NCI-H1930 (cell line): ENCODE measurements around the gene RASA4.
"Not testable (repeated sequence)": the region's sequence is repeated elsewhere in the genome, so short reads cannot be mapped to it uniquely, and the experiment has no call there.

Experiments used
- DNase-seq, 2 experiments: peaks; one replicate each; lab custom pipeline; 2025; lab: John Stamatoyannopoulos, UW

RASA4 gene

DNA sequence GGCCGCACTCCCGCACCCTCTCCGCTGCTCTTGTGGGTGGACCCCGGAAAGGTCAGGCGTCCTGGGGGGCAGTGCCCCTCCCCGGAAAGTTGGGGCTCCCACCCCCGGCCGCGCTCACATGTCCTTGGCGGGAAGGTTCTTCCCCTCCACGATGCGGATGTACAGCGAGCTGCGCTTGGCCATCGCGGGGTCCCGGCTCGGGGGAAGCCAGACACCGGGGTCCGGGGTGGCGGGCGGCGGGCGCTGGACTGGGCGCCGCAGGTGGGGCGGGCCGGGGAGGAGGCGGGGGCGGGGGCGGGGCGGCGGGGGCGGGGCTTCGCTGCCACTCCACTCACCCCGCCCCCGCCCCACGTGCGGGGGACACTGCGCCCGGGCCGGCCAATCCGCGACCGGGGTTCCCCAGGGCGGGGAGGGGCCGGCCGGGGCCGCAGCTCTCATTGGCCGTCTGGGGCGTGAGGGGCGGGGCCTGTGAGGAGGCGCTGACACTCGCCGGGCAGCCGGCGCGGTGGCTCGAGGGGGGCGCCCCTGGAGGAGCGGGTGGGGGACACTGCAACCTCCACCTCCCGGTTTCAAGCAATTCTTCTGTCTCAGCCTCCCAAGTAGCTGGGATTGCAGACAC, at the start of gene RASA4:
RASA4 (minus strand) TSS at position 250 of the 619 bp plus-strand sequence; CDS start at position 183, 67 bp downstream.
- DNase-seq = not testable (repeated sequence)

DNA sequence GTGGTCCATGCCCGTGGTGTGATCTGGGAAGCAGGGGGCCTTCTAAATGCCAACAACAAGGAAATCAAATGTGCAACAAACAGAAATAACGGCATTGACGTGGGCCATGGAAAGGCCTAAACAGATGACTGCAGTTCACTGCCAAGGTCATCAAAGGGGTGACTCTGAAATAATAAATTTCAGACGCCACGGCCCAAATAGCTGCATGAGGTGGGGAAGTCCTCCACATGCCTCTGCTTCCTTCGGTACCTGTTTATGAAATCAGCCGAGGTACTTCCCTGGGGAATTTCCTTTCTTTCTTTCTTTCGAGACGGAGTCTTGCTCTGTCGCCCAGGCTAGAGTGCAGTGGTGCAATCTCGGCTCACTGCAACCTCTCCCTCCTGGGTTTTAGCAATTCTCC, 48.2 kb upstream of the RASA4 start:
- DNase-seq = not testable (repeated sequence)

DNA sequence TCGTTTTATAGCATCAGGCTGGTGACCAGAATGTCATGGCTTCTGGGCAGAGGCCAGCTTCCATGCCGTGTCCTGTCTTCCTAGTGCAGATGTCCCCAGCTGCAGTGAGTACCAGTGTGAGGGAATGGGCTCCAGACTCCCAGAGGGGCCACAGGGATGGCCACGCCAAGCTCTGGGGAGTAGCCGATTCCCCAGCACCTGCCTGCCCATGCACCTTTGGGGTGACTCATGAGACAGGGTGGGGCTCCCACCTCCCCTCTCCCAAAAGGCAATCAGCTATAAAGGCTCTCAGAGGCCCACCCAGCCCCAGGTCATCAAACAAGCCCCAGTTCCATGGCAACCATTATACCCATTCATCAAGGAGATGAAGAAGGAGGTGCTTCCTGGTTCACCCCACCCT, 33.4 kb upstream of the RASA4 start, which contains the start of gene SPDYE2B:
SPDYE2B (plus strand) TSS at position 396 of the 400 bp plus-strand sequence. CDS start 2,030 bp downstream, outside the sequence.
- not testable (repeated sequence) for DNase-seq

DNA sequence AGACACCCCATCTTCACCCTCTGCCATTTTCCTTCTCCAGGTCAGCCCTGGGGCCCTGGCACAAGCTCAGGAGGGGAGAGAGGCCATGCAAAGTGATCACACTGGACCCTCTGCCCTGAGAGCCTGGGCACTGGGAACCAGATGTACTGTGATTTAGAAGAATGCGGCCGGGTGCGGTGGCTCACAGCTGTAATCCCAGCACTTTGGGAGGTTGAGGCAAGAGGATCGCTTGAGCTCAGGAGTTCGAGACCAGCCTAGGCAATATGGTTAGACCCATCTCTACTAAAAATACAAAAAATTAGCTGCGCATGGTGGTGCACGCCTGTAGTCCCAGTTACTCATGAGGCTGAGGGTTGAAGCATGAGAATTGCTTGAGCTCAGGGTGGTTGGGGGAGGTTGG, 31.3 kb upstream of the RASA4 start:
- DNase-seq = not testable (repeated sequence)

DNA sequence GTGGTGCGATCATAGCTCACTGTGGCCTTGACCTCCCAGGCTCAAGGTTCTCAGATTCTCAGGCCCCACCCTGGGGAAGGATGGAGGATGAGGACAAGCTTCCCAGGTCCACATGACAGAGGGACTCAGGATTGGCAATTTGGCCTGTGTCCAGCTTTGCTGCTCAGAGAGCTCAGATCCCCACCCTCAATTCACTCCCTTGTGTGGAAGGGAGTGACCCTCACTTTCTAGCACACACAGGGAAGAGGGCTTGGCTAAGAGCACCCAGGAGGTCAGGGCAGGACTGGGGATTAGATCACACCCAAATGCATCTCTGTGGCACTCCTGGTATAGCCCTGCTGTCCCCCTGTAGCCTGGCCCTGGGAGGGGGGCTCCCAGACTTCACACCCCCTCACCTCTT, 26.8 kb upstream of the RASA4 start:
- DNase-seq = not testable (repeated sequence)

DNA sequence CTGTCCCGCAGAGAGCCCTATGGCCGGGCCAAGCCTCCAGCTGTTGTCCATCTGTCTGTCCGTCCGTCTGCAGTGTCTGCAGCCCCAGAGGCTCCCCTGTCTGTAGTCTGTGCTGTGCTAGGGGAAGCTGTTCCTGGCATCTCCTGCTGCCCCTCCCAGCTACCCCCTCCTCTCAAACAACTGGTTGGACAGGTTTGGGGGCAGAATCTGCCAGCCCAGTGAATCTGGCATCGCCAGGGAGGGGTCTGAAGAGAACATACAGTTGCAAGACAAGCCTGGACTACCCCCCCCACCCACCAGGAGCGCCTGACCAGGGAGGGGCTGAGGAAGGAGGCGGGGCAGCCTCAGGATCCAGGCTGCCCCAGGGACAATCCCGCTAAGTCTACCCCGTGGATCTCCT, 26.1 kb upstream of the RASA4 start, which contains the start of gene UPK3BL1:
UPK3BL1 (minus strand) TSS at position 101 of the 400 bp plus-strand sequence; CDS start at position 51, 50 bp downstream.
- DNase-seq = not testable (repeated sequence)

DNA sequence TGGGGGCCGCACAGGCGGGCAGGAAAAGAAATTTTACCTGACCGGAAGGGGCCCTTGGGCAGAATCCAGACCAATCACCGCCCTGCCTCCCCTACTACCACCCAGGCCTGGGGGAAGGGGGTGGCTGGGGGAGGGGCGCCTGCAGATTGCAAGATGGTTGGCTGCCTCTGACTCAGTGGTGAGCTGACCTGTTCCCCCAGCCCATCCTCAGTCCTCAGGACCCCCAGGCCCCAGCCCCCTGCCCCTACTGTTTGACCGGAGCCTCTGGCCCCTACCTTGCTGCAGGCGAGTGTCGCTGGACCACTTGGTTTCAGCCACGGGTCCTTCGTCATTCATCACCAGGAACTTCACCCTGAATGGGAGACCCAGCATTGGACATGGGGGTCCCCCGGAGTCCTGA, 22.3 kb upstream of the RASA4 start:
- not testable (repeated sequence) for DNase-seq

DNA sequence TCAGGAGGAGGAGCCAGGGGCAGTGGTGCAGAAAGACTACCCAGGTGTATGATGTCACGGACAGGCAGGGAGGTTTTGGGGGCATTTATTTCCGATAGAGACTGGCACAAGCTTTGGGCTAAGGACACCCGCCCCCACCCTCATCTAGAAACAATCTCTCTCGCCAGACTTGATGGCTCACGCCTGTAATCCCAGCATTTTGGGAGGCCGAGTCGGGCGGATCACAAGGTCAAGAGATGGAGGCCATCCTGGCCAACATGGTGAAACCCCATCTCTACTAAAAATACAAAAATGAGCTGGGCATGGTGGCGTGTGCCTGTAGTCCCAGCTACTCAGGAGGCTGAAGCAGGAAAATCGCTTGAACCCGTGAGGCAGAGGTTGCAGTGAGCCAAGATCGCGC, 20.4 kb upstream of the RASA4 start:
- DNase-seq = not testable (repeated sequence)

DNA sequence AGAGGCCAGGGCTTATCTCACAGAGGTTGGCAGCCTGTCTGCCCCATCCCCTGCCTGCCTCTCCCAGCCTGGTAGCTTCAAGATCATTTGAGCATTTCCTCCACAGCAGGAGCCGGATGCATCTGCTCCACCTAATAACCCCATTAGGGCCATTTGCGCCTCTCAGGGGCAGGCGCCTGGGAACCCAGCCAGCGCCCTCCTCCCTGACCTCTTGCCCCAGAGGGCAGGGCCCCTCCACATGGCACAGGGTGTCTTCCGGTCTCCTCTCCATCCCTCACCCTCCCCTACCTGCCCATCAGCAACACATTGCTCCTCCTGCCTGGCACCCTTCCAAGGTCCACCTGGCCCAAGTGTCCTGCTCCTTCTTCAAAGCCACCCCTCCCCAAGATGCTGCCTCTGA, 18.8 kb upstream of the RASA4 start:
- DNase-seq = not testable (repeated sequence)

DNA sequence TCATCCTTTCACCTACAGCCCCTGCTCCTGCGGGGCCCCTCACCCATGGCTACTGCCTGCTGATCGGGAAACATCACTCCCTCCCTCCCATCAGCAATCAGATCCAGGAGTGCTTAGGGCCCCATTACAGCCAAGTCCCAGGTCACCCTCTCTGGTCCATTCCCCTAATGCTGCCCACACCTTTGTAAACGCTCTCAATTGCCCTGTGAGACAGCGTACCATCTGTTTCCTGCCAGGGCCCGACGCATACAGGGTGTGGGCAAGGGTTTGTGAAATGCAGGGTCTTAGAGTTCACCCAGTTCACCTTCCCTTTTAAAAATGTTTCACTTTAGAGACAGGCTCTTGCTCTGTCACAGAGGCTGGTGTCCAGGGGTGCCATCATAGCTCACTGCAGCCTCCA, 17.7 kb upstream of the RASA4 start:
- not testable (repeated sequence) for DNase-seq

DNA sequence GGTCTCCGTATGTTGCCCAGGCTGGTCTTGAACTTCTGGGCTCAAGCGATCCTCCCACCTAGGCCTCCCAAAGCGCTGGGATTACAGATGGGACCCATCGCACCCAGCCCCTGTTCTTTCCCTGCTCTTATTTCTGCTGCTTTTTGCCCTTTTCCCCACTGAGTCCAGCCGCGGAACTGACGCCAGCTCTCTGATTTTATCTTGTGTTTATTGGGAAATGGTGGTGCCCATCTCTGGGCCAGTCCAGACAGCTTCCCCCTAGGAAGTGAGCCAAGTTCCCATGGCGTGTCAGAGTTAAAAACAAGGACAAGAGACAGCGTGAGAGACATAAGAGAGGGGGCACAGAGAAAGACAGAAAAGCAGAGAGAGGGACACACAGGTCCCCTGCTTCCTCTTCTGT, 14.1 kb upstream of the RASA4 start:
- DNase-seq = not testable (repeated sequence)

DNA sequence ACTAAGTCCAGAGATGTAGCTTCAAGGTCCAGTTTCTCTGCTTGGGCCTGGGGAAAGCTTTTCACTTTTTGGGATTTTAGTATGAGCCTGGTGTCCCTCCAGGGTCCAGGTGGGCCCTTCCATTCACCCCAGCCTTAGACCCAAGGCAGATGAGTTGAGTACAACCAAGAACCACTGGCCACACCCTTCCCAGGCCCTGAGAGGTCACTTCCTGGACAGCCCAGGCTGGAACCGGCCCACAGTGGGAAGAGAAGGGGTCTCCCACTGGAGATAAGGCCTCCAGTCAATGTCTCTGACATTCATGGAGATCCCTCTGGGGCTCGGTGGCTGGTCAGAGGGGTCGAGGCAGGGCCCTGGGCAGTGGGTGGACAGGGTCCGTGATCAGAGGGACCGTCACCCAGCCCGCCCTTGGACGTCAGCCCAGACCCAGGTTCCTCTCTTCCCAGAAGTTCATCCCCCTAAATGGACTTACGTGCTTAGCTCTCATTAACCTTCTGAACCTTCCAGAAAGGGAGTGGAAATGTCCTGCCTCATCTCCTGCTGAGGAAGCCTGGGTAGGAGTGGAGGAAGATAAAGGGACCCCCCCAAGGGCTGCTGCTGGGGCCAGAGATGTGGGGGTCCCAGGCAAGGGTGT, 10.8 kb upstream of the RASA4 start:
- not testable (repeated sequence) for DNase-seq

DNA sequence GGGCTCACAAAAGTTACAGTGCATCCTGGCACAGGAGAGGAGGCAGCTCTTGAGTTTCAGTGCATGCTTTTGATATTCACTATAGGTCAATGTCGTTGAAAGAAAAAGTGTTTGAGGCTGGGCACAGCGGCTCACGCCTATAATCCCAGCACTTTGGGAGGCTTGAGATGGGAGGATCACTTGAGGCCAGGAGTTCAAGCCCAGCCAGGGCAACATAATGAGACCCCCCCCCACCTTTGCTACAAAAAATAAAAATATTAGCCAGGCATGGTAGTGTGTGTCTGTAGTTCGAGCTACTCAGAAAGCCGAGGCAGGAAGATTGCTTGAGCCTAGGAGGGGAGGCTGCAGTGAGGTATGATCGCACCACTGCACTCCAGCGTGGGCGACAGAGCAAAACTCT, 1.6 kb upstream of the RASA4 start:
- DNase-seq = not testable (repeated sequence)

DNA sequence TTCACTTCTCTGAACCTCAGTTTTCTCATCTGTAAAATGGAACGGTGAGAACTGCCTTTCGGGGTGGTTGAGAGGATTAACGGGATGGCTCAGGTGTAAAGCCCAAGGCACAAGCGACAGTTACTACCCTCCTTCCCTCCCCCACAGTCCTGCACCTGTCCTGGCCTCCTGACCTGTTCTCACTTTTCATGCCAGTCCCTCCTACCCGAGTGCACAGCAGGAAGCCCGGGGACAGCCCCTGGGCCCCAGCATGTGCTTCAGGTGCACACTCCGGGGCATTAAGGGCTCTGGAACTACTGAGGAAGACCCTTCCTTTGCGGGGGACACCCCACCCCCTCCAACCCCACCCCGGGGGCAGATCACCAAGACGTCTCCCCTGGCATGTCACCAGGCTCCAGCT, 626 bp downstream of the RASA4 start:
- not testable (repeated sequence) for DNase-seq

DNA sequence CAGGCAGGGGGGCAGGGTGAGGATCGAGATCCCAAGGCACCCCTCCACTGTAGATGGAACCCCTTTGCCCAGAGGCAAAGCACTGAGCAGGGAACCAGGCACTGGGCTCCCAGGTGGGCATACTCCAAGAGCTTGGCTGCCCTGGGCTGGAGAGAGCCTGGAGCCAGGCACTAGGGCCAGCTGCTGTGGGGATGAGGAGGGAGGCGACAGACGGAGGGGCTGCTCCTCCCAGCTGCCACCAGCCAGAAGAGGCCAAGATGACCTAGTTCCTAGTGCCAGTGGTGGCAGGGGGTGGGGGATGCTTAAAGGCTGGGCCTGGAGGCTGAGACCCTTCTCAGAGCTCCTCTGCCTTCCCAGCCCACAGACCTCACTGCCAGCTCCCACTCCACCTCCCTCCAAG, 1.7 kb downstream of the RASA4 start:
- DNase-seq = not testable (repeated sequence)

DNA sequence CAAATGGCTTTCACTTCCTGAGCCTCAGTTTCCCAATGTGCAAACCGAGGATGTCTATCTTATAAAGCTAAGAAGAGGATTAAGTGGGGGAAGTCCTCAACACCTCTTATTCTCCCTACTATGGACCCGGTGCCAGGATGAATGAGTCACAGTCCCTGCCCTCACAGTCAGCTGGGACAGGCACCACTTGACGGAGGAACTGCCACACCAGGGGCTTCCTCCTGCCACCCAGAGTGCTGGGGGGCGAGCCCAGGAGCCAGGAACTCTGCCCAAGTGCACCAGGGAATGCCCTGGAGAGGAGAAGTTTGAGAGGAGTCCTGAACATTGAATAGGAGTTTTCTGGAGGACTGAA, 2.2 kb downstream of the RASA4 start:
- not testable (repeated sequence) for DNase-seq

DNA sequence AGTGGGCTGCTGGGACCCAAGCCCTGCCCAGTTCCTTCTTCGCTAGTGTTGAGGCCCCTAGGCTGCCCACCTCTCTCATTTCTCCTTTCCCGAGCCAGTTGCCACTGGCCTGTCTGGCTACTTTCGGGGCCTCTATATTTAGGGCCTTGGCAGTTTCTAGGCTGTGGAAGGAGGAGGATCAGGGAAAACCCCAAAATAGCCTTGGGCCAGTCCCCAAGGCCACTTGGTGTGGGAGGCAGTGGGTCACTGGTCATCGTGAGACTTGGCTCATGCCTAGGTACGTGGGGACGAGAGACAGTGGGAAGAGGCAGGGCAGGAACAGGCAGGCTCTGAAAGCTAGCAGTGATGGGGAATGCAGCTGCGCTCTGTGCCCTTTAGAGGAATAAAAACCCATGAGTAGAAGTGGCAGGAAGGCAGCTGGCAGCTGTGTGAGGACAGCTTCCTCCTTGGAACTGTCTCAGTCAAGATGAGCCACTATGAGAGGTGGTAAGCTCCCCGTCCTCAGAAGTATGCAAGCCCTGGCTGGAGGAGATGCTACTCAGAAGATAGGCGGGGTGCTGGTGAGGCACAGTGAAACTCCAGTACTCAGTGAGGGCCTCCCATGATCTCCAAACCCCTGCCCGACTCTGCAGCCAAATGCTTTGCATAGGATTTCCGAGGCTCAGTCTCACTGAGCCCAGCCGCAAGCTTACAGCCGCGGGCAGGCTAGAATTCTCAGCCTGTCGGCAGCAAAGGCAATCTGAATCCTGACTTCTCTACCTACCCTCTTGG, 2.8 kb downstream of the RASA4 start:
- DNase-seq = not testable (repeated sequence)

DNA sequence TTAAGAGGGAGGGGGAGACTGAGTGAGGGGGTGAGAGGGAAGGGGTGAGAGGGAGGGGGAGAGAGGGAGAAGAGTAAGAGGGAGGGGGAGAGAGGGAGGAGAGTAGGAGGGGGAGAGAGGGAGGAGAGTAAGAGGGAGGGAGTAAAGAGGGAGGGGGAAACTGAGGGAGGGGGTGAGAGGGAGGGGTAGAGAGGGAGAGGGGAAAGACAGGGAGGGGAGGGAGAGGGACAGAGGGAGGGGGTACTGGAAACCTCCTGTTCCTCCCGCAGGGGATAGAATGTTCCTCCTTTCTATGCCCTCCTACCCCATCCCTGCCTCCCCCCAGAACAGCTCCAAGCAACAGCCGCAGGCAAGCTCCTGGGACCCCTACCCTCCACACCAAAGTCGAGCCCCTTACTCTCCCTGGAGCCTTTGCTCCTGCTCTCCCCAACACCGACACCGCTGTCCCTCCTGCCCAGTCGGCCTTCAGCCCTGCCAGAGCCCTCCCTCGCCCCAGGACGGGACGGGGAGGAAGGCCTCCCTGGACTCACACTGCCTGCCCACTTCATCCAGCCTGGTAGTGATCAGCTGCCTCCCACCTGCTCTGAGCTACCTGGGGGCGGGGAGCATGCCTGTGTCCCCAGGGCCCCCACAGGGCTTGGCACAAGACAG, 4.8 kb downstream of the RASA4 start:
- not testable (repeated sequence) for DNase-seq

DNA sequence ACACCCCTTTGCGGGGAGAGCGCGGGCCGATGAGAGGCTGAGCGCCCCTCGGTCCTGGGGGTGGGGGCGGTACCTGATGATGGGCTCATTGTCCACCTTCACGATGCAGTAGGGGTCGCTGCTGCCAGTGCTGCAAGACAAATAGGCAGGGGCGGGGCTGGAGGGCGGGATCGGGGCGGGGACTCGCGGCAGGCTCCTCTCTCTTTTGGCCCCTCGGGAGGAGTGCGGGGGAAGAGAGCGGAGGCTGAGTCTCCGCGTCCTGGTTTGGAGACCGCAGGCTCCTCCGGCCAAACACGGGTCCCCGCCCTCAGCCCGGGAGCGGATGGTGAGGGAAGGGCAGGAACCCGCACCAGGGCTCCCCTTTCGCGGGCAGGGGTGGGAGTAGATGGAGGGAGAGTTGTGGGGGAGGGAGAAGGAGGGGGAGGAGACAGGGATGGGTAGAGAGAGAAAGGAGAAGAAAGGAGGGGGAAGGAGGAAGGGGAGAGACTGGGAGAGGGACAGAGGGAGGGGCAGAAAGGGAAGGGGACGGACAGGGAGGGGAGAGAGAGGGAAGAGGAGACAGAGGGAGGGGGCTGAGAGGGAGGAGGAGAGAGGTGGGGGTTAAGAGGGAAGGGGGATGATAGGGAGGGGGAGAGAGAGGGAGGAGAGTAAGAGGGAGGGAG, 5.4 kb downstream of the RASA4 start:
- not testable (repeated sequence) for DNase-seq

DNA sequence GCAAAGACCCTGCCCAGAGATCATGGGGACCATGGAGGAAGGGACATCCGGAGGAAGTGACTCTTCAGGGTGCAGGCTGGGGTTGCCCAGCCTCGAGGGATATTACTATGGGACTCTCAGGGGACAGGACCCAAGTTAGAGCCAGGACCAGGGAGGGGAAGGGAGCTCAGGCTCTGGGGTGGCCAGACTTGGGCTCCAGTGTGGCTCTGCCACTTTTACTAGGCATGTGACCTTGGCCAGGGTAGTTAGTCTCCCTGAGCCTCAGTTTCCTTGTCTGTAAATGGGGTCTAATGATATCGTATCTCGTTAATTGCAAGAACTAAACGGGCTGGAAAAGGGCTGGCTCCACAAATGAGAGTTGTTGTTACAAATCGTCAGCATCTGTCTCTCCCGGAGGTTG, 6.1 kb downstream of the RASA4 start:
- DNase-seq = not testable (repeated sequence)

DNA sequence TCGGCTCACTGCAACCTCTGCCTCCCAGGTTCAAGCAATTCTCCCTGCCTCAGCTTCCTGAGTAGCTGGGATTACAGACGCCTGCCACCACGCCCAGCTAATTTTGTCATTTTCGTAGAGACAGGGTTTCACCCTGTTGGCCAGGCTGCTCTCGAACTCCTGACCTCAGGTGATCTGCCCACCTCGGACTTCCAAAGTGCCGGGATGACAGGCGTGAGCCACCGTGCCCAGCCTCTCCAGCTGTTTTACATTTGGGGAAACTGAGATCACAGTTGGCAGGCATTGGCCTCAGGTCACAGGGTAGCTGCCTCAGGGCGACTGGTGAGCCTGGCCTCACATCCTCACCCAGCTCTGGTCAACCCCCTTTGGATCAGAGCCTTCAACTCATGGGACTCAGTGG, 6.8 kb downstream of the RASA4 start:
- not testable (repeated sequence) for DNase-seq

DNA sequence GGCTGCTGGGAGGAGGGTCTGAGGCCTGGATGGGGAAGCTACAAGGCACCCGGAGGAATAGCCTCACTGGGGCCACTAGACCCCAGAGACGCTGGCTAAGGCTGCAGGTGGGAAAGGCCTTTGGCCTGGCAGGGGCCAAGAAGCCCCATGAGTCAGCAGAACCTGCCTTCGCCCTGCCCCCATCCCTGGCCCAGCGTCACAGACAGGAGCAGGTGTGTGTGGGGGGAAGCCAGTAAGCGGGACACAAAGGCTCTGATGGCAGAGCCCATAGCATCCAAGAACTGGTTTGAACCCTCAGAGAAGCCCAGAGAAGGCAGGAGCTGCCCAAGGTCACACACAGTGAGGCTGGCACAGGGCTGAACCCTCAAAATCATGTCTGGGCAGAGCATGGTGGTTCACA, 9.7 kb downstream of the RASA4 start:
- not testable (repeated sequence) for DNase-seq
